Fibroblast of pulmonary artery (primary cell): ENCODE data around the gene MKNK2.

Experiments used
- DNase-seq: peaks from one replicate; pipeline ENCODE4 v3.0.0-alpha.2; 2010; ENCODE audit warnings: low read depth
- H3K4me3 ChIP-seq: replicated peaks from 2 replicates; pipeline ENCODE4 v1.5.1; 2011; ENCODE audit warnings: low read depth, mild to moderate bottlenecking, control low read depth, low read length, moderate library complexity
- CTCF ChIP-seq: IDR thresholded peaks from 2 replicates; pipeline ENCODE4 v1.5.1; 2011; ENCODE audit warnings: mild to moderate bottlenecking, control low read depth, low read length, inconsistent platforms; ENCODE audit errors: missing control alignments

The MKNK2 gene

GRCh38 chr19:2014731-2015607, 36.1 kb downstream of the MKNK2 start:
- no peak for TF ChIP-seq CTCF
- peak overlapping the region; percentile 58 for H3K4me3 ChIP-seq
- no peak for DNase-seq

GRCh38 chr19:2014131-2014571, 36.9 kb downstream of the MKNK2 start:
- H3K4me3 ChIP-seq = peak overlapping the region; percentile 58
- TF ChIP-seq CTCF = no peak
- no peak for DNase-seq

GRCh38 chr19:2013683-2013961, 37.4 kb downstream of the MKNK2 start:
- no peak overlapping the region for H3K4me3 ChIP-seq
- no peak for TF ChIP-seq CTCF
- DNase-seq = no peak

DNA sequence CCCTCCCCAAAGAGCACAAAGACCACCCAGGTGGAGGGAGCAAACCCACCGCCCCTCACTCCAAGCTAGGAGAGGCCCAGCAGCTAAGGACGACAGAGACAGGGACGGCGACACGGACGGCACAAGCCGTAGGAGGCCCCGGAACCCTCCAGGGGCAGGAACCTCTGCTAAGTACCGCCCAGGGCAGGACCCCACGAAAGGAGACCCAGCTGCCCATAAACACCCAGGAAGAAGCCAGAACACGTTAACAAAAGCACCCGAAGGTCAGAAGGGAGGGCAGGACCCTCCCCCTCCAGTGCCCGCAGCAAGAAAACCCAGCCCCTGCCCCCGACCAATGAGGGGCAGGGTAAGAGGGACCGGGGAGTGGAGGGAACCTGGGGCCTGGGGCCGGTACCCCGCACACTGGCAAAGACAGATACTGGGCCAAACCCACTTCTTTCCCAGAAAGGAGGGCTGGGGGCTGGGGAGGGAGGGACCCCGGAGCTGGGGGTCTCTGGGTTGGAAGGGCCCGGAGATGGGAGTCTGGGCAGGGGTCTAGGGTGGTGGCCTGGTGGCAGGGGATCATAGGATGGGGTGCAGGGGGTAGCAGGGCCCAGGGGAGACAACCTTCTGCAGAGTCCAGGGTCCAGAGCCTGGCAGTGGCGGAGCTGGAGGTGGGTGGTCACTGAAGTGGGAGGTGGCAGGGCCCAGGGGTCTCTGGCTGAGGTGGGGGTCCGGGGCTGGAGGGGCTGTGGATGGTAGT, 37.9 kb downstream of the MKNK2 start:
- no peak for TF ChIP-seq CTCF
- no peak overlapping the region for H3K4me3 ChIP-seq
- DNase-seq = no peak

DNA sequence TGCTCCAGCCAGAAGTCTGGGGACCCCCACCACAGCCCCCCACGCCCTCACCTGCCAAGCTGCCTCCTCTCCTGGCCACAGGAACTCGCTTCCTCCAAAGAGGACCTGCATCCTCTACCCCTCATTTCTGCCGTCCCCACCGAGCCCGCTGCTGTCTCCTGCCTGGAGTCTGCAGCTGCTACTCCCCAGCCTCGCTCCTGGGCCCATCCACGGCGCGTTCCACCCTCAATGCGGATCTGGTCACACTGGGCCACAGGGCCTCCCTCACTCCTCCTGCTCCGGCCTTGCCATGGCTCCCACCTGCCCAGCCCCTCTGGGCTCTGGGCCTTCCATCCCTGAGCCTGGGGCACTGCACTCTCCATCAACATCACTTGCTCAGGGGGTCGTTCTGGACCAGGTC, 39.9 kb downstream of the MKNK2 start:
- no peak overlapping the region for H3K4me3 ChIP-seq
- TF ChIP-seq CTCF = no peak

DNA sequence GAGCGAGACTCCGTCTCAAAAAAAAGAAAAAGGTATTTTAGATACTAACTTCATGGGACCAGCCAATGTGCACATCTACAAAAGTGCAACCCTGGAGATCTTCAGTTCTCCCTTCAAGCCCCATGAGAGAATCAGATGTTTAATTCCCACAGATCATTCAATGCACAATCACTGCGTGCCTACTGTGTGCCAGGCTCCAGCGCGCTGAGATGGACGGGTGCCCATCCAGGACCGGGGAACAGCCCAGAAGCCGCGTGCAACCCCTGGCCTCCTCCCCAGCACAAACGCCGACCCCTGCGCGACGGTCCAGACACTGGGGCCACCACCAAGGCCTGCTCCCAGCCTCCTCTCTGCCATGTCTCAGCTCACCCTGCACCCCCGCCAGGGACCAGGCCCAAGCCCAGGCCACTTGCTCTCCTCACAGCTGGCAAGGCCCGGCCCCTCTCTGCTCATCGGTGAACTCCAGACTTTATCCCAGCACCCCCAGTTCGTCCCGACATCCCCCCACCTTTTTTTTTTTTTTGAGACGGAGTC, 40.8 kb downstream of the MKNK2 start:
- no peak for TF ChIP-seq CTCF
- H3K4me3 ChIP-seq = no peak overlapping the region

More for the DNA sequence above, 39.9 kb downstream of the MKNK2 start:
- DNase-seq = no peak

More for the DNA sequence above, 40.8 kb downstream of the MKNK2 start:
- no peak for DNase-seq
